HG03135 (cell line): ENCODE measurements around the gene VAT1L.
"Not testable (repeated sequence)": the region's sequence is repeated elsewhere in the genome, so short reads cannot be mapped to it uniquely, and the experiment has no call there.

Experiments
- ATAC-seq: cut with Tn5 transposase; IDR thresholded peaks from one replicate; pipeline ENCODE4 v1.9.1; 2021; ENCODE audit warnings: mild to moderate bottlenecking, moderate library complexity; ENCODE audit not compliant: unreplicated experiment

The VAT1L gene

DNA sequence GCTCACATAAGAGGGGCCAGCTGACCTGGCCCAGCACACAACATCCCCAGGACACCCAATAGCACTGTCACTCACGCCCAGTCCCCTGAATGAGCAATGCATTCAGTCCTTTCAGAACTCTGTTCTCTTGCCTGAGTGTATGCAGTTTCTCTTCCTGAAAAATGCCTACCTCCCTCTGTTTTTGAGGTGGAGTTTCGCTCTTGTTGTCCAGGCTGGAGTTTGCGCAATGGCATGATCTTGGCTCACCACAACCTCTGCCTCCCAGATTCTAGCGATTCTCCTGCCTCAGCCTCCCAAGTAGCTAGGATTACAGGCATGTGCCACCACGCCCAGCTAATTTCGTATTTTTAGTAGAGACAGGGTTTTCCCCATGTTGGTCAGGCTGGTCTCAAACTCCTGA lies 159.2 kb downstream of the VAT1L start:
- ATAC-seq, result not testable (repeated sequence)

DNA sequence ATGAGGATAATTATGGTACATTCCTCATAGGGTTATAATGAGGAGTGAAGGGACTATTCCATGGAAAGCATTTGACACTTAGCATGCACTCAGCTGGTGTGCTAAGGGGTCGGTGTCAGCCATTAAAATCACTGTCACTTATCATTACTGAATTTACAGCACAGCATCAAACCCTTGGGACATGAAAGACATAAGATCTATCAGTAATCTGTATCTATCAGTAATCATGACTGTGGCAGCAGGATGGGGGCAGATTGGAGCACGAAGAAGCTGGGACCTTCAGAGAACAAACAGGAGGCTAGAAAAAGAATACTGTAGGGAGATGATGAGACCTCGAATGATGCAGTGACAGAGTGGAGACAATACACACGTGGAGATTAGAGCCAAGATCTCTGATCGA lies 160.5 kb downstream of the VAT1L start:
- no peak for ATAC-seq

DNA sequence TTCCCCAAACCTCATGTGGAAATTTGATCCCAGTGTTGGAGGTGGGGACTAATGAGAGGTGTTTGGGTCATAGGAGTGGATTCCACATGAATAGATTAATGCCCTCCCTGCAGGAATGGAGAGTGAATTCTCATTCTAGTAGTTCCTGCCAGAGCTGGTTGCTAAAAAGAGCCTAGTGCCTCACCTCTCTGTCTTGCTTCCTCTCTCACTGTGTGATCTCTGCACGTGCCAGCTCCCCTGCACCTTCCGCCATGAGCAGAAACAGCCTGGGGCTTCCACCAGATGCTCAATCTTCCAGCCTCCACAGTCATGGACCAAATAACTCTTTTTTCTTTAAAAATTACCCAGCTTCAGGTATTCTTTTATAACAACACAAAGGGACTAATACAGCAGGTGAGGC lies 161.1 kb downstream of the VAT1L start:
- ATAC-seq, result no peak

DNA sequence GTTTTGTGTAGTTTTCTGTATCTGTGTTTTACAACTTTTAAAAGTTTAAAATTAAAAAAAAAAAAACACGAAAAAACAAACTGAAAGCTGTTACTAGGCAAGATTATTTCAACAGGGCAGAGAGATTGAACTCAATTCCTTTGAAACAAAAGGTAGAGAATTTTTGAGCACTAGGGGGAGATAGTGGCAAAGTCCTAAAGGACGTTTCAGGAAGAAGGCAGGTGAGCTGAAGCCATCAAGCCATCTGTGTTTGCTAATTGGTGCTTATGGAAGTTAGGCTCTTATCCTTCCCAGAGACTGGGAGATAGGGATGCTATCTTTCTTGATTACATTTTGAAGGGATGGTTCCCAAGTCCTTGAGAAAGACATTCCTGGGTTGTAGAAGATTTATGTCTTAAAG lies 163.4 kb downstream of the VAT1L start:
- ATAC-seq, result no peak

DNA sequence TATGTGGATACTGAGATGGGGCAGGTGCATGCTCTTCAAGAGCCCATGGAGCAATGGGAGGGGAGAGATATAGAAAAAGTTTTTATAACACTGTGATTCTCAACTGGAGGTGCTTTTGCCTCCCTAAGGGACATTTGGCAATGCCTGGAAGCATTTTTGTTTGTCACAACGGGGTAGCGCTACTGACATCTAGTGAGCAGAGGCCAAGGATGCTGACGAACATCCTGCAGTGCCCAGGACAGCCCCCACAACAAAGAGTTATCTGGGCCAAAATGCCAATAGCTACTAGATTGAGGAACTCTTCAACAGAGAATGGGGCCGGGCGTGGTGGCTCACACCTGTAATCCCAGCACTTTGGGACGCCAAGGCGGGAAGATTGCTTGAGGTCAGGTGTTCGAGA lies 166.8 kb downstream of the VAT1L start:
- no peak for ATAC-seq

DNA sequence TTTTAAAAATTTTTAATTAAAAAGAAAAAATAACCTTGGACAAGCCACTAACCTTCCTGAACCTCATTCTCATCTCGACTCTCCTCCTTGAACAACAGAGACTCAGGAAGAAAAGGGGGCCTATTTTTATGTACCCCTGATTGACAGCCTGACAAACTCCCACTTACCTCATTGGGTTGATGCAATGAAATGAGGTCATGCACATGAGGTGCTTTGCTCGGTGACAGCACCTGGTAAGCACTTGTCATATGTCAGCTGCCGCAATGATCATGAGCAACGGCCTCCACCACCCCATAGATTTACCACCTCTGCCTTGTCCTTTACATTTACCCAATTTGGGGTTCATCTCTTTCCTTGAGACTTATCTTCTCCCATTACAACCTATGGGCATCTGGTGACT lies 167.9 kb downstream of the VAT1L start:
- no peak for ATAC-seq

DNA sequence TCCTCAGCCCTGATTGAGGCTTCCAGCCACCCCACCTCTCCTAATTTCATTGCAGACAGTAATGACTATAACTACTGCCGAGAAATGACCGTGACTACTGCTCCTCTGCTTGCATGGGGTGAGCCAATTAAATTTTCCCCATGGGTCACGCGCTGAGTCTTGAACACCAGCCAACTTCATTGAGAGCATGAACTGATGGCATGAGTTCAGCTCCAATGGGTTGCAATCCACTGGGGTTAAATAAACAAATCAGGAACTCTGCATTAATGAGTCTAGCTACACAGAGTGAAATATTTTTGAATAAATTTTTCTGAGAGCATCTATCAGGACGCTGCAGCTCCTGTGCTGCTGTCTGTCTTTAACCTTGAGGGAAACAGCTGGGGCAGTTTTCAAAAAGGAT lies 172.4 kb downstream of the VAT1L start:
- no peak for ATAC-seq

DNA sequence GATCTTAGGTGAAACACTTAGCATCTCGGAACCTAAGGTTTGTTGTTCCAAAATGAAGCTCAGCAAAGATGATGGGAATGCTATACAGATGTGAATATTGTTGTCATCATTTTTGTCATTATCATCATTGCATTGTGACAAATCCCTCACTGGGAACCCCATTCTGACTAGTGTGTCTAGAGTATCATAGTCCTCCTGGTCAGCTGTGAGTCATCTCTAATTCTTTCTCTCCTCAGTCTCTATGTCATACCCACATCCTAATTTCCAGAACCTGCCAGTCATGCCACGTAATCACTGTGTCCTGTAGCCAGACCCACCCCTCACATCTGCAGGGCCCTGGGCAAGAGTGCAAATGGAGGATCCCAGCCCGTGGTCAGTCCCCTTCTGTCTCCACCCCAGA lies 173.4 kb downstream of the VAT1L start:
- ATAC-seq, result no peak

DNA sequence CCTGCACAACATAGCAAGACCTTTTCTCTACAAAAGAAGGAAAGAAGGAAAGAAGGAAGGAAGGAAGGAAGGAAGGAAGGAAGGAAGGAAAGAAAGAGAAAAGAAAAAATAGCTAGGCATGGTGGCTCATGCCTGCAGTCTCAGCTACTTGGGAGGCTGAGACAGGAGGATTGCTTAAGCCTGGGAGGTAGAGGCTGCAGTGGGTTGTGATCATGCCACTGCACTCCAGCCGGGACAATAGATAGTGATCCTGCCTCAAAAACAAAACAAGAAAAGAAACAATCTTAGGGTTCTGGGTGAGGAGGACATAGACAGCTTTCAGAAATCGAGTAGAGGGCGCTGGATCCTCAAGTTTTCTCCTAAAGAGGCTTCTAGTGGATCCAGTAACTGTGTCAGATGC lies 174.3 kb downstream of the VAT1L start:
- ATAC-seq, result no peak

DNA sequence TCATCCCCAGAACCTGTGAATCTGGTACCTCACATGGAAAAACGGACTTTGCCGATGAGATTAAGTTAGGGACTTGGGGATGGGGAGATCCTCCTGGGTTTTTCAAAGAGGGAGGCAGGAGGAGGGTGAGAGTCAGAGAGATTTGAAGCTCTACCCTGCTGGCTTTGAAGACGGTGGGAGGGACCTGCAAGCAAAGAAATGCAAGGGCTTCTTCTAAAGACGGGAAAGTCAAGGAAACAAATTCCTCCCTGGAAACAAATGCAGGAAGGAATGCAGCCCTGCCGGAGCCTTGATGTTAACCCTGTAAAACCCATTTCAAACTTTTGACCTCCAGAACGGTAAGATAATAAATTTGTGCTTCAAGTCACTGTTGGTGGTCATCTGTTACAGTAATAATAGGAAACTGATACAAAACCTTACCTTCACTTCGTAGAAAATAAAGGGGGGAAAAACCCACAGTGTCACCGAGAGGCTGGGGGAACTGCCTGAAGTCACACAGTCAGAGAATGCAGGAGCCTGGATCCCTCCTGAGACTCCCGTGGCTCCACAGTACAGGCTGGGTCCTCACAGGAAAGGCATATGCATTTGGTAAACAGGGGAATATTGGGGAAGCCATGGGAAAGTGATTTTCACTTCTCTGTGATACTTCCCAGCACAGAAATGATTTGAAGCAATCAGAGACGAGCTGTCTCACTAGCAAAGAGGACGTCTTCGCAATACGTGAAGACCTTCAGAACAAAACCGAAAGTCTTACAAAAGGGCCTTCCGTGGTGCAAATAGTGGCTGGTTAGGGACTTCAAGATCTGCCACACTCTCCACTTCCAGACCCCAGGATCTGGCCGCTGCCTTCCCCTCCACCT lies 175.1 kb downstream of the VAT1L start:
- peak; percentile 70 for ATAC-seq

DNA sequence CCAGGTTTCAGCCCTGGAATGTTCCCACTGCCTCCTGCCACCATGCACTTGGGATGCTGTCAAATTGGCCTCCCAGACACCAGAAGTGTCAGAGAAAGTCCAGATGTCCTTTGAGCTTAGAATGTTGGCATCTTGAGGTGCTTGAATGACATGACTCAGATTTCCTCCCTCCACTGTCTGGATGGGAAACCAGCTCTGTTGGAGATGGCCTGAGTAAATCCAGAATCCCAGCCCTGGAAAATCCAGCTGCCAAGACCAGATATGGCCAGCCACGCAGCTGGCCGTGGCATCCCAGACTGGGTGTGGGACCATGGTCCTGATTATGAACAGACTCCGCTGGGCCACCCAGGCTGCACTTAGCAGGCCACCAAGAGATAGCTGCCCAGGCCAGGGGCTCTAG lies 177.0 kb downstream of the VAT1L start:
- no peak for ATAC-seq

DNA sequence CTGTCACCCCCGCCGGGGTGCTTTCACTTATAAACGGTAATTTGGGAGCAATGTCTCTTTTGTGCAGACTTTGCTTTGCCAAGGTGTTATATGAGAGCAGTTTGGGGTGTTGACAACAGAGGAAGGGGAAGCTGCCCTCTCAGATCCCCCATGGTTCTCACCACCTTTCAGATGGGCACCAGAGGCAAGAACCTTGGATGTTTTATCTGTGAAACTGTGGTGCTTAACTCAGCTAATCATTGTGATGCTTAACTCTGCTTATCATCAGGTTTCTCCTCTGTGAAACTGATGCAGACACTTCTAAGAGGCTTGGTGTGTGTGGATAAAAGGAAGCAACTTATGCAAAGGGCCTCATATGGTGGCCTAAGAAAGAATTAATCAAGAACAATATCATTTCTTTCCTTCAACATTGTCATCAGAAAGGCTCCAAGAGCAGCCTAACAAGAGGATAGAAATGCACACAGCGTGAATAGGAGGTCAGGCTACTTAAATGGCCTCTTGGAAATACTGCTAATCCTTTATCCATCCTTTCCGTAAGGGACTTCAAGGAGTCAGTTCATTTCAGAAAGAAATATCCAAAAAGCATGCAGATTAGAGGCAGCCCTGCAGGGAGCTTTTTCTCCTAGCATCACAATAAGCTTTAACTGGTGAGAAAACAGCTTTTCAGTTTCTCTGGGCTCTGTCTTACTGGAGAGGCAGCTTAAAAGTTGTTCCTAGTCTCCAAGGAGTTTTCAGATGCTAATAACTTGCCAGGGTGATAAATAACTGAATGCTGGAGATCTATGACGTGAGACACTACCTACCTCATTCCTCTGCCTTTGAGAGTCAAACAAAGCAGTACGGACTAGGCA lies 178.9 kb downstream of the VAT1L start:
- no peak for ATAC-seq

DNA sequence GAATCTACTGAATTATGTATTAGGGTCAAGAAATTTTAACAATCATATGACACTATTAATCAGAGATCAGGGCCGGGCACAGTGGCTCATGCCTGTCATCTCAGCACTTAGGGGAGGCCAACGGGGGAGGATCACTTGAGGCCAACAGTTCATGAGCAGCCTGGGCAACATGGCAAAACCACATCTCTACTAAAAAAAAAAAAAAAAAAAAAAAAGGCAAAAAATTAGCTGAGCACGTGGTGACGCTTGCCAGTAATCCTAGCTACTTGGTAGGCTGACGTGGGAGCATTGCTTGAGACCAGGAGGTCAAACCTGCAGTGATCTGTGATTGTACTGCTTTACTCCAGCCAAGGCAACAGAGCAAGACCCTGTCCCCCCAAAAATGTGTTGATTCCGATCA lies 181.5 kb downstream of the VAT1L start:
- no peak for ATAC-seq

DNA sequence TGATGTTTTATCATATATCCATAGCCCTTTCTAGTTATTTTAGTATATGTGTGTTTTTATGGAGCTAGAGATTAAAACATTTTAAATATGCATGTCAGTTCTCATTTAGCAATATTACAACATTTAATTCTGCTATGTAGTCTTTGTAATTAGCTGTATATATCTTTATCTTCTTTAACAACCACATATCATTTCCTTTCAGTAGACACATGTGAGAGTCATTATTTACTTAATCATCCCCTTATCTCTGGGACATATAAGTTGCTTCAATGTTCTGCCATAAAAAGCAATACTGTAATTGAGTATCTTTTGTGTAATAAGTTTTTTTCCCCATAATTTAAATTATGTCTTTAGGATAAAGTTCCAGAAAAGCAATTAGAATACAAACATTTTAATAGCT lies 182.0 kb downstream of the VAT1L start:
- ATAC-seq, result no peak

DNA sequence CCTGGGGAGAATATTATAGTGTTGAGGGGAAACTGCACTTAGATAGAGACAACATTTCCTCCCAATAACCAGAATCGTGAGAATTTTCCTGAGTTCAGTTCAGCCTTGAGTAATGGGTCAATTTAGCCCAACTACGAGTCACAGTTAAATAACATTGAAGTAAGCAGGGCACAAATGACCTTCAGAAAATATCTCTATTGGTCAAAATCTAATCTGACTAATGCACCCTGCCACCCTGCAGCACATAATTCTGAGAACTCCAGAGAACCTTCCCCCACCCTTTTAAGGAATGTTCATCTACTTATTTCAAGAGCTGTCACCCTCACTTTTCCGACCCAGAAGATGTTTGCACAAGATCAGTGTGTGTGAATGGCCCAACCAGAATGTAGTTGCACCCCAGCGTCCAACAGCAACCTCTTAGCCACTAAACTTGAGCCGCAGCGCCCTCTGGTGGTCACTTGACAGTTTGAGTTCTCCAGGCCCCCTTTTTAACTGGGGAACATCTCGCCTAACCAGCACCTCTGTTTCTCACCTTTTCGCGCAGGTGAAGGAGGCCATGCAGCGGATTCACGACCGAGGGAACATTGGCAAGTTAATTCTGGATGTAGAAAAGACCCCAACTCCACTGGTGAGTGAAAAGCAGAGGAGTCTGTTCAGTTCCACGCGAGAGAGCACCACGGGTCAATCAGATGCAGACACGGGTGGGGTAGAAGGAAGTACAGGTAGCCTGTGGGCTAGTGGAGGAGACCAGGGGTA lies 183.1 kb downstream of the VAT1L start:
- peak; percentile 79 for ATAC-seq

DNA sequence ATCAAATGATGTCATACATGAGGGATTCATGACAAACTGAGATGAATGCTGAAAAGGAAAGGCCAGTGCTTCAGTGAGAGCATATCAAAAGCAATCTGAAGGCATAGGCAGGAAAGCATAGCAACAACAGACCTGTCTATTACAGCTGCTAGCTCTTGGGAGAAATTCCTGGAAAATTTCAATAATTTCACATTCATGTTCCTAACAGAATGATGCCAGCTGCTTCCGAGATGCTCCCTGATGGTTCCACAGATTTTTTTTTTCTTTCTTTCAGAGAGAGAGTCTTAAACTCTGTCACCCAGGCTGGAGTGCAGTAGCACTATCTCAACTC lies 183.7 kb downstream of the VAT1L start:
- ATAC-seq, result no peak

DNA sequence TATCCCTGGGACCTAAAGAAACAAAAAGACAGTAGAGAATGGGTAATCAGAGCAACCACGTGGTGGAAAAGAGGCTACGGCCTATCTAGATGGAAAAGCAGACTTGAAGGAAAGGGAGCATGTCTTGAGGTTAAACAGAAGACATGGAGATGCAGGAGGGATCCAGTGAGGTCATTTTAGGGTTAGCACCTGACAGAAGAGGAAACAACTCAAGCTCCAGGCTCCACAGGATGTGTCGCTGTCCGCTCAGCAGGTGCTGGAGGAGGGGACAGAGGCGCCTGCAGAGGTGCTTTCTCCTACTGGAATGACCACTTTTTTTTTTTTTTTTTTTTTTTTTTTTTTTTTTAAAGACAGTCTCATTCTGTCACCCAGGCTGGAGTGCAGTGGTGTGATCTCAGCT lies 186.5 kb downstream of the VAT1L start:
- no peak for ATAC-seq

DNA sequence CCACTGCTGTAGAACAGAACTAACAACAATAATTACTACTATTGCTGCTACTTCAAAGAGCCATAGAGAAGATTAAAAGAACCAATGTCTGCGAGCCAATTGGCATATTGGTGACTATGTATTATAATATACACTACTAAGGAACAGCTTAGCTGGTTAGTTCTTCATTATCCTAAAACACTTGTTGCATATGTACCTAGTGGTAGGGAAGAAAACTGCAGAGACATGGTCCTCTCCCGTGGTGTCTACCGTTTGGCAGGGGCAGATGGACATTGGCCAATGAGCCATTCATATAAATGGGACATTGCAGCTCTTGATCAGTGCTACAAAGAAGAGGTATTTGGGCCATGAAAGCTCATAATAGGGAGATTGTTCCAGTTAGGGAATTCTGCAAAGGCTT lies 187.6 kb downstream of the VAT1L start:
- ATAC-seq, result no peak

DNA sequence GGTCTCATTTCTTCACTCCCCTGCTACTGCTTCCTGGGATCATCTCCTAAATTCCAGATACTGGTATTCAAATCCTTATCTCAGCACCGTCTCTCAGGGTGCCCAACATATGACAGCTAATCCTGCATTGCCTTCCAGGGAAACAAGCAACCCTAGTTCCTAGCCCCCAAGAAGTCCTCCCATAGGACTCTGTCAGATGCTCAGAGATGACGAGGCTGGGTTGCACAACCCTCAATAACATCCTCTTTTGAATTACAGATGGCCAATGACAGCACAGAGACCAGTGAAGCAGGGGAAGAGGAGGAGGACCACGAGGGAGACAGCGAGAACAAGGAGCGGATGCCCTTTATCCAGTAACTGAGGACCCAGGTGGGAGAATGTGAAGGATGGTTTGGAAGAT lies 189.0 kb downstream of the VAT1L start:
- no peak for ATAC-seq

DNA sequence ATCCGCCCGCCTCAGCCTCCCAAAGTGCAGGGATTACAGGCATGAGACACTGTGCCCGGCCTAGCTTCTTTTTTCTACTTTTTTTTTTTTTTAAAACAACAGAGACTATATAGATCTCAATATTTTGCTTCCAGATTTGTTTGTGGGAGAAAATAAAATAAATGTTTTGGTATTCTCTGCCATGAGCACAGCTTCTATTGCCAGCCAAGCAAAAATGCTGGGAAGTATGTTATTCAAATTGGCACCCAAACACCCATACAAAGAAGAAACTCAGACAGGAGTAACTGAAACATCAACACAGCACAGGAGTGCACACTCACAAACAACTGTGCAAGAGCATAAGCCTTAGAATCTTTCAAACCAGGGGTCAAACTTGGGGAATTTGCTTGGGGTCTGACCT lies 196.7 kb downstream of the VAT1L start:
- no peak for ATAC-seq

DNA sequence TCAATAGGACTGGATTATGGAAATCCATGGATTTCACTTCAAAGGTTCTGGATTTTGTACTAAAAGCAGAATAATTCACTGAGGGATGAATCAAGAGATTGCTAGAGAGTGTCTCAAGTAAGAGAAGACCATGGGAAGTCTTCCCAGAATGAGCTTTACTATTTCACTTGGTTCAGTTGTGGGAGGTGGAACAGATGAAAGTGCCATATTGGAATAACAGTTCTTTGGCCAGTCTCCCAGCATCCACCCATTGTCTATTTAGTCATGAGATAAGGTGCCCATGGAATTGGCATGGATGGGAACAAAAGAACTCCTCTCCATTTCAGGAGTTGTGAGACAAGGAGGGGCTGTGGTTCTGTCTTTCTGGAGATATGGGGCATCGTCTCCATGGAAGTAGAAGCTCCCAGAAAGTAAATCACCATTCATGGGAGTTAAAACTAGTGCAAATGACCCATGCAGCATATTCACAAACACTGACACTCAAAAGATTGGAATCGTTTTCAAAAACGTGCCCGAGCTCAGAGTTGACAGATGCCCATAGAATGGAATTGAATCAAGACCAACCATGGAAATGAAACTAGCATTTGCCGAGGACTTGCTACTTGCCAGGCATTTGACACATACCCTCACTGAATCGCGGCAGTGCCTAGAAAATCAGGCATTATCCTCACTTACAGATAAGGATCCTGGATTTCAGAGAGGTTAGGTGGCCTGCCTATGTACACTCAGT lies 197.8 kb downstream of the VAT1L start:
- no peak for ATAC-seq
